Measurements from ENCODE around the gene CLCF1. TPM values are rescaled to one million over a fixed set of nuclear protein-coding genes. Genes with fewer than 3 reads are reported as not detected.
"Not testable (repeated sequence)": the region's sequence is repeated elsewhere in the genome, so short reads cannot be mapped to it uniquely, and the experiment has no call there.

CLCF1 gene
- total and polyA plus RNA-seq, 7 experiments from 2014 or later, result 0.32 to 7.8 (median 0.70) TPM; not detected in 2

GRCh38 chr11:67402192-67402839 lies 28.9 kb upstream of the CLCF1 start:
- H3K27me3 ChIP-seq (ENCODE audit: control insufficient read depth in 2 of 2, insufficient read depth in 2 of 2, low read length in 2 of 2); ATAC-seq; H3K9me3 Mint-ChIP-seq; H3K27me3 Mint-ChIP-seq; H3K9me3 ChIP-seq (ENCODE audit: control insufficient read depth in 2 of 3, low read length in 3 of 3): not testable (repeated sequence)
- CTCF ChIA-PET, result interaction anchor here (0.6 to 6.4 kb wide), 14 partner anchors 11 to 260 kb away, joined by 3 to 67 read pairs (median 4); partner anchors contain the start of genes PITPNM1 and PTPRCAP
- Mint-ChIP-seq H3K4me1 (peaks cover 23 to 59% (median 52%) of the 10 kb centered on the region in 7 donors), H3K27ac (peak overlapping the region; percentile 66 to 97 (median 95)), H3K4me3 (peak overlapping the region; percentile 72 to 100 (median 96)), H3K36me3 (peaks cover 0 to 49% (median 7%) of the 10 kb centered on the region in 5 donors)
- Histone ChIP-seq H3K36me3 (ENCODE audit: control insufficient read depth in 2 of 3, insufficient read depth in 3 of 3, low read length in 3 of 3) (peaks cover 14 to 53% (median 19%) of the 10 kb centered on the region in 3 experiments), H3K4me3 (ENCODE audit: low read length) (peak overlapping the region; percentile 98), H3K27ac (ENCODE audit: low read depth, low read length) (peak overlapping the region; percentile 87), H3K4me1 (ENCODE audit: control insufficient read depth in 2 of 2, insufficient read depth in 2 of 2, low read length in 2 of 2) (peaks cover 58 to 63% of the 10 kb centered on the region in 2 donors)
- POLR2A ChIA-PET, result interaction anchor here (0.6 to 25.4 kb wide), 26 partner anchors 9 to 281 kb away, joined by 3 to 1530 read pairs (median 6); partner anchors contain the start of genes AIP, ANKRD13D, CARNS1 and PITPNM1
- intact Hi-C loops (cut with micrococcal nuclease), result loop anchor here (1.0 to 5.0 kb wide), 6 partner anchors 19 to 230 kb away; partner anchors contain the start of genes AIP (in 1 of the 2) and RPS6KB2 (in 1 of the 2)
- DNase-seq, result peak in 2 of 9 donors; percentile 13 to 38

- H3K27ac ChIP-seq (ENCODE audit: low read depth, low read length), result peak within 1 kb of the TSS; percentile 87
- intact Hi-C loops (cut with micrococcal nuclease), result loop anchor here (1.0 to 5.0 kb wide), 11 partner anchors 10 to 231 kb away; partner anchors contain the start of genes RAD9A (in 2 of the 2), TMEM134 (in 2 of the 2), AIP (in 1 of the 2) and CDK2AP2 (in 1 of the 2)
- Mint-ChIP-seq H3K36me3 (peaks cover 0 to 44% (median 4%) of the 10 kb centered on the region in 5 donors), H3K4me3 (peak within 1 kb of the TSS; percentile 90 to 100 (median 96)), H3K4me1 (peaks cover 22 to 59% (median 52%) of the 10 kb centered on the region in 7 donors), H3K27ac (peak within 1 kb of the TSS; percentile 81 to 97 (median 95)), H3K27me3 (no peaks in the 10 kb centered on the region), H3K9me3 (peaks cover 0 to 3% (median 0%) of the 10 kb centered on the region in 11 donors)
- peak; percentile 87 to 99 (median 92) for DNase-seq
- peak within 1 kb of the TSS; percentile 98 for H3K4me3 ChIP-seq (ENCODE audit: low read length)
- peaks cover 55 to 63% of the 10 kb centered on the region in 2 donors for H3K4me1 ChIP-seq (ENCODE audit: control insufficient read depth in 2 of 2, insufficient read depth in 2 of 2, low read length in 2 of 2)
- CTCF ChIA-PET, result interaction anchor here (0.6 to 6.4 kb wide), 17 partner anchors 10 to 259 kb away, joined by 3 to 67 read pairs (median 4); partner anchors contain the start of genes AIP, PITPNM1, POLD4 and PTPRCAP
- peak; percentile 93 for ATAC-seq
- POLR2A ChIA-PET, result interaction anchor here (0.5 to 25.4 kb wide), 31 partner anchors 8 to 747 kb away, joined by 3 to 1530 read pairs (median 6); partner anchors contain the start of genes AIP, ANKRD13D, CARNS1 and CDK2AP2
- H3K27me3 ChIP-seq (ENCODE audit: control insufficient read depth in 2 of 2, insufficient read depth in 2 of 2, low read length in 2 of 2), result no peaks in the 10 kb centered on the region
- peaks cover 14 to 59% (median 19%) of the 10 kb centered on the region in 3 experiments for H3K36me3 ChIP-seq (ENCODE audit: control insufficient read depth in 2 of 3, insufficient read depth in 3 of 3, low read length in 3 of 3)
- no peaks in the 10 kb centered on the region for H3K9me3 ChIP-seq (ENCODE audit: control insufficient read depth in 2 of 3, low read length in 3 of 3)
Measured at GRCh38 chr11:67401495-67402191, 28.2 kb upstream of the CLCF1 start, which contains the start of gene PPP1CA. Gene PPP1CA, minus strand, starts transcription at chr11:67401858. Its CDS starts 76 bp downstream, at chr11:67401782.

GRCh38 chr11:67400942-67401494 lies 27.6 kb upstream of the CLCF1 start:
- ATAC-seq (no peak), DNase-seq (peak in 1 of 9 donors; percentile 39)
- H3K4me3 ChIP-seq (ENCODE audit: low read length), result peak overlapping the region; percentile 79
- no peaks in the 10 kb centered on the region for H3K27me3 Mint-ChIP-seq
- peaks cover 0 to 3% (median 0%) of the 10 kb centered on the region in 11 donors for H3K9me3 Mint-ChIP-seq
- peaks cover 0 to 38% (median 4%) of the 10 kb centered on the region in 5 donors for H3K36me3 Mint-ChIP-seq
- CTCF ChIA-PET, result interaction anchor here (0.7 to 6.4 kb wide), 18 partner anchors 9 to 104 kb away, joined by 3 to 67 read pairs (median 4); partner anchors contain the start of genes AIP, PITPNM1, POLD4 and PTPRCAP
- H3K9me3 ChIP-seq (ENCODE audit: control insufficient read depth in 2 of 3, low read length in 3 of 3), result no peaks in the 10 kb centered on the region
- POLR2A ChIA-PET, result interaction anchor here (0.5 to 25.4 kb wide), 28 partner anchors 8 to 747 kb away, joined by 3 to 1530 read pairs (median 6); partner anchors contain the start of genes AIP, ANKRD13D, CARNS1 and CDK2AP2
- H3K4me1 ChIP-seq (ENCODE audit: control insufficient read depth in 2 of 2, insufficient read depth in 2 of 2, low read length in 2 of 2), result peaks cover 53 to 59% of the 10 kb centered on the region in 2 donors
- H3K27ac Mint-ChIP-seq, result peak overlapping the region; percentile 80 to 90 (median 84)
- peaks cover 22 to 59% (median 51%) of the 10 kb centered on the region in 7 donors for H3K4me1 Mint-ChIP-seq
- H3K27me3 ChIP-seq (ENCODE audit: control insufficient read depth in 2 of 2, insufficient read depth in 2 of 2, low read length in 2 of 2), result no peaks in the 10 kb centered on the region
- intact Hi-C loops (cut with micrococcal nuclease), result loop anchor here (1.0 to 5.0 kb wide), 7 partner anchors 10 to 231 kb away; partner anchors contain the start of genes RAD9A (in 2 of the 2), TMEM134 (in 2 of the 2), CDK2AP2 (in 1 of the 2) and POLD4 (in 1 of the 2)
- H3K4me3 Mint-ChIP-seq, result peak overlapping the region; percentile 86 to 99 (median 92)
- H3K27ac ChIP-seq (ENCODE audit: low read depth, low read length), result peak overlapping the region; percentile 81
- H3K36me3 ChIP-seq (ENCODE audit: control insufficient read depth in 2 of 3, insufficient read depth in 3 of 3, low read length in 3 of 3), result peaks cover 14 to 61% (median 19%) of the 10 kb centered on the region in 3 experiments

- Histone ChIP-seq H3K9me3 (ENCODE audit: control insufficient read depth in 2 of 3, low read length in 3 of 3) (no peaks in the 10 kb centered on the region), H3K27ac (ENCODE audit: low read depth, low read length) (peak overlapping the region; percentile 81), H3K4me1 (ENCODE audit: control insufficient read depth in 2 of 2, insufficient read depth in 2 of 2, low read length in 2 of 2) (peaks cover 46 to 54% of the 10 kb centered on the region in 2 donors), H3K36me3 (ENCODE audit: control insufficient read depth in 2 of 3, insufficient read depth in 3 of 3, low read length in 3 of 3) (peaks cover 13 to 59% (median 14%) of the 10 kb centered on the region in 3 experiments), H3K4me3 (ENCODE audit: low read length) (peak overlapping the region; percentile 79), H3K27me3 (ENCODE audit: control insufficient read depth in 2 of 2, insufficient read depth in 2 of 2, low read length in 2 of 2) (no peaks in the 10 kb centered on the region)
- H3K4me1 Mint-ChIP-seq, result peaks cover 22 to 55% (median 48%) of the 10 kb centered on the region in 7 donors
- intact Hi-C loops (cut with micrococcal nuclease), result loop anchor here (5.0 kb wide), 2 partner anchors 128 to 232 kb away; no protein-coding TSS in a partner anchor
- DNase-seq (no peak), ATAC-seq (no peak)
- ChIA-PET POLR2A (interaction anchor here (0.7 to 25.4 kb wide), 20 partner anchors 10 to 161 kb away, joined by 3 to 1530 read pairs (median 8); partner anchors contain the start of genes AIP, CARNS1, PITPNM1 and POLD4), CTCF (interaction anchor here (0.9 to 6.4 kb wide), 13 partner anchors 9 to 230 kb away, joined by 3 to 67 read pairs (median 4); partner anchors contain the start of genes AIP, PITPNM1, PTPRCAP and RAD9A)
- peaks cover 0 to 35% (median 4%) of the 10 kb centered on the region in 5 donors for H3K36me3 Mint-ChIP-seq
- peaks cover 0 to 3% (median 0%) of the 10 kb centered on the region in 11 donors for H3K9me3 Mint-ChIP-seq
- H3K4me3 Mint-ChIP-seq, result peak overlapping the region; percentile 86 to 99 (median 92)
- peak overlapping the region; percentile 80 to 90 (median 84) for H3K27ac Mint-ChIP-seq
- no peaks in the 10 kb centered on the region for H3K27me3 Mint-ChIP-seq
Measured at GRCh38 chr11:67400251-67400941, 27.0 kb upstream of the CLCF1 start.

Data from naive thymus-derived CD4-positive, alpha-beta T cell (primary cell).